SK-N-SH treated with all-trans-retinoic acid at 6 μM for 48 hours (cell line): ENCODE measurements around the gene RNF2.

ENCODE experiments used
- ARNTL ChIP-seq: fragments of 450-650 bp; formaldehyde crosslinking; IDR thresholded peaks from 2 replicates; pipeline ENCODE4 v1.5.0; 2020; ENCODE audit warnings: low read depth, mild to moderate bottlenecking, moderate library complexity, borderline replicate concordance
- BACH2 ChIP-seq: fragments of 250-450 bp; sonication (Bioruptor Pico); IDR thresholded peaks from 2 replicates; pipeline ENCODE4 v1.9.0; 2021; ENCODE audit warnings: mild to moderate bottlenecking, borderline replicate concordance
- CREB5 ChIP-seq: fragments of 250-450 bp; sonication (Bioruptor Pico); IDR thresholded peaks from 2 replicates; pipeline ENCODE4 v1.5.1; 2020; ENCODE audit warnings: low read depth, mild to moderate bottlenecking, moderate library complexity
- CSDC2 ChIP-seq: fragments of 250-450 bp; sonication (Bioruptor Pico); IDR thresholded peaks from 2 replicates; pipeline ENCODE4 v1.5.0; 2020; ENCODE audit warnings: mild to moderate bottlenecking, moderate library complexity
- OSR1 ChIP-seq: fragments of 250-450 bp; sonication (Bioruptor Pico); IDR thresholded peaks from 2 replicates; pipeline ENCODE4 v1.8.0; 2022; ENCODE audit warnings: moderate library complexity, mild to moderate bottlenecking, inconsistent platforms
- POU6F1 ChIP-seq: fragments of 250-450 bp; sonication (Bioruptor Pico); IDR thresholded peaks from 2 replicates; pipeline ENCODE4 v1.8.0; 2021; ENCODE audit warnings: low read depth, mild to moderate bottlenecking, moderate library complexity, borderline replicate concordance
- RARB ChIP-seq: fragments of 250-450 bp; sonication (Bioruptor Pico); IDR thresholded peaks from 2 replicates; pipeline ENCODE4 v1.8.0; 2021; ENCODE audit warnings: mild to moderate bottlenecking, moderate library complexity
- SNAI2 ChIP-seq: fragments of 250-450 bp; sonication (Bioruptor Pico); IDR thresholded peaks from 2 replicates; pipeline ENCODE4 v1.5.0; 2020; ENCODE audit warnings: mild to moderate bottlenecking, moderate library complexity
- ZC3H10 ChIP-seq: fragments of 250-450 bp; sonication (Bioruptor Pico); IDR thresholded peaks from 2 replicates; pipeline ENCODE4 v1.5.1; 2021; ENCODE audit warnings: mild to moderate bottlenecking, moderate library complexity
- ZFP3 ChIP-seq: fragments of 250-450 bp; sonication (Bioruptor Pico); IDR thresholded peaks from 2 replicates; pipeline ENCODE4 v1.5.0; 2020; ENCODE audit warnings: mild to moderate bottlenecking, moderate library complexity
- ZFP30 ChIP-seq: fragments of 450-650 bp; formaldehyde crosslinking; IDR thresholded peaks from 2 replicates; pipeline ENCODE4 v1.5.0; 2022; ENCODE audit warnings: mild to moderate bottlenecking, moderate library complexity
- ZNF565 ChIP-seq: fragments of 450-650 bp; formaldehyde crosslinking; conservative IDR thresholded peaks from 2 replicates; pipeline ENCODE4 v1.5.0; 2020; ENCODE audit warnings: low read depth, mild to moderate bottlenecking, moderate library complexity
- ZNF70 ChIP-seq: fragments of 450-650 bp; formaldehyde crosslinking; IDR thresholded peaks from 2 replicates; pipeline ENCODE4 v1.5.0; 2020; ENCODE audit warnings: mild to moderate bottlenecking, moderate library complexity

GRCh38 chr1:185063719-185064118 is 18.4 kb downstream of the RNF2 start:
- TF ChIP-seq CSDC2 = no peak
- TF ChIP-seq ZC3H10 = no peak
- TF ChIP-seq ZFP3 = no peak
- TF ChIP-seq POU6F1 (CRISPR knock-in tag) = no peak
- TF ChIP-seq BACH2 (CRISPR knock-in tag) = no peak
- no peak for TF ChIP-seq CREB5 (CRISPR knock-in tag)
- TF ChIP-seq ZNF70 (CRISPR knock-in tag) = no peak
- TF ChIP-seq RARB (CRISPR knock-in tag) = no peak
- no peak for TF ChIP-seq OSR1 (CRISPR knock-in tag)
- no peak for TF ChIP-seq ZFP30
- TF ChIP-seq SNAI2 (CRISPR knock-in tag) = no peak
- TF ChIP-seq ARNTL (CRISPR knock-in tag) = no peak
- TF ChIP-seq ZNF565 (CRISPR knock-in tag) = no peak
